Measurements from ENCODE around the gene AUTS2.

GRCh38 chr7:70420381-70420662, 822.0 kb downstream of the AUTS2 start:
- TF ChIP-seq, protein P1, sequence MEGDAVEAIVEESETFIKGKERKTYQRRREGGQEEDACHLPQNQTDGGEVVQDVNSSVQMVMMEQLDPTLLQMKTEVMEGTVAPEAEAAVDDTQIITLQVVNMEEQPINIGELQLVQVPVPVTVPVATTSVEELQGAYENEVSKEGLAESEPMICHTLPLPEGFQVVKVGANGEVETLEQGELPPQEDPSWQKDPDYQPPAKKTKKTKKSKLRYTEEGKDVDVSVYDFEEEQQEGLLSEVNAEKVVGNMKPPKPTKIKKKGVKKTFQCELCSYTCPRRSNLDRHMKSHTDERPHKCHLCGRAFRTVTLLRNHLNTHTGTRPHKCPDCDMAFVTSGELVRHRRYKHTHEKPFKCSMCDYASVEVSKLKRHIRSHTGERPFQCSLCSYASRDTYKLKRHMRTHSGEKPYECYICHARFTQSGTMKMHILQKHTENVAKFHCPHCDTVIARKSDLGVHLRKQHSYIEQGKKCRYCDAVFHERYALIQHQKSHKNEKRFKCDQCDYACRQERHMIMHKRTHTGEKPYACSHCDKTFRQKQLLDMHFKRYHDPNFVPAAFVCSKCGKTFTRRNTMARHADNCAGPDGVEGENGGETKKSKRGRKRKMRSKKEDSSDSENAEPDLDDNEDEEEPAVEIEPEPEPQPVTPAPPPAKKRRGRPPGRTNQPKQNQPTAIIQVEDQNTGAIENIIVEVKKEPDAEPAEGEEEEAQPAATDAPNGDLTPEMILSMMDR (IDR thresholded peaks at IDR 0.05): no peak
- no peak for TF ChIP-seq POLR2A (IDR thresholded peaks at IDR 0.05)
